SIG-M5 (cell line): Measurements from ENCODE around the gene ACACB.

ENCODE experiments used
- DNase-seq: peaks from one replicate; lab custom pipeline; 2025; lab: John Stamatoyannopoulos, UW

ACACB gene

DNA sequence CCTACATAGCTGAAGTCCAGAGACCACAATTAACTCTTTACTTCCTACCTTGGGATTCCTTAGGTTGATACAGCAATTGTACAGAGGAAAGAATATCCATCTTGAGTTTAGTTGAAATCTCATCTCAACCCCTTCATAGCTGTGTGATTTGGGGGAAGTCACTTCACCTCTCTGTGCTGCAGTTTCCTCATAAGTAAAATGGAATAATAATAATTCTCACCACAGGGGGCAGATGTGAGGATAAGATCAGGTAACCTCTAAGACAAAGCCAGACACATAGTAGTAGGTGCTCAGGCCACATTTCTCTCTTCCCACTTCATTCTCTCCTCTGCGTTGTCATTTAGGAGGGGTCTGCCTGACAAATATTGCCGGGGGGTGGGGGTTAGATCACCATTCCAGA, 186.0 kb downstream of the ACACB start:
- DNase-seq: no peak

DNA sequence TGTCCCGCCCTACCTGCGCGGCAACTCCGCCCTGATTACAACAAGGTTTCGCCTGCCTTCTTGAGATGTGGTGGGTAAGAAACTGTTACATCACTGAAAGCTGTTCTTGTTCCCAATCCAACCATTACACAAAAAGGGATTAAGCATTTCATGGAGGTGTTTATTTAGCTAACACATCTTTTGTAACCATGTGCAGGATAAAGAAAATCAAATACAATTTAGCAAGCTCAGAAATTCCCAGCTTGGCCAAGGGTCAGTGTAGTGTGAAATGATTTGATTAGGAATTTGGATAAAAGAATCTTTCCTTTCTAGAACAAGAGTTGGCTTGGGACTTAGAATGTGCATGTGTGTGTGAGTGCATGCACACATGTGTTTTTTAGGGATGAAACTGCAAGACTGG, 186.4 kb downstream of the ACACB start:
- DNase-seq: no peak

DNA sequence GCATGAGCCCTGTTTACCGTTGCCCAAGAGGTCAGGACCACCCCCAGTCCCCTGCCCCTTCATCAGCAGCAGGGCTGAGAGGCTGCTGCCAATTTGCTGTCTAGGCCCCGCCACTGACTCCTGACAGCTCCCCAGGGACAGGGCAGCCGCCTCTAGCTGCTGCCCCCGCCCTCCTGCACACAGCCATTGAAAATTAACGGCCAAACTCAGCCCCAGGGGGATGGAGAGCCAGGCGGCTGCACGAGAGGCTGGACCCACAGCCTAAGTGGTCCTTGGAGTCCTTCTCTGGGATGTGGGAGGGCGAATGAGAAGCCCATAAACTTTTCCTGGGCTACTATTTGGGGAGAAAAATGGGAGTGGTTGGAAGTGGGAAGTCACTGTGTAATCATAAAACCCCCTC, 188.1 kb downstream of the ACACB start:
- DNase-seq: no peak

DNA sequence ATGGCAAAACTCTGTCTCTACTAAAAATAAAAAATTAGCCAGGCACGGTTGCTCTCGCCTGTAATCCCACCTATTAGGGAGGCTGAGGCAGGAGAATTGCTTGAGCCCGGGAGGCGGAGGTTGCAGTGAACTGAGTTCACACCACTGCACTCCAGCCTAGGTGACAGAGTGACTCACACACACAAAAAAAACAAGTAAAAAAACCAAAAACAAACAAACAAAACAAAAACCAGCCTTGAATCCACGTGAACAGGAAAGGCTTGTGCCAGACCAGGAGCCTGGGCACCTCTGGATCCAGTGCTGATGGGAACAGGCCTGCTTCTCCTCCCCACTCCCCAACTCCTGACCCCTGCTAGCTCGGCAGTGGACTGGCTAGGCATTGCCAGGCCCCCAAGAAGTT, 189.2 kb downstream of the ACACB start:
- DNase-seq: no peak

DNA sequence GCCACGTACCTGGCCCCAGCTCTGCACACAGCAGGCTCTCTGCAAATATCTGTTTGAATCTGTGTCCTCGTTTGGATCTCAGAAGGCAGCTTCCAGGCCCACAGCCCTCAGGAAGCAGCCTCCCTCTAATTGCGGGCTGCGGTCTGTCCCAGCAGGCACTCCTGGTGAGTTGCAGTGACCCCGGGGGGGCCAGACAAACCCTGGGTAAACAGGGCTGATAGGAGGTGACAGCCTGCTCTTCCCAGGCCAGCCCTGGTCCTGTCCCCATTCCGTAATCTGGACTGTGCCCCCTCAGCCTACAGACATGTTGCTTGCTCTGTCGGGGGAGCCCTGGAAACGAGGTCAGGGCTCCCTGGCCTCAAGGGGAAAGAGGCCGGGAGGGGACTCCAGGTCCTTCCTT, 190.7 kb downstream of the ACACB start:
- DNase-seq: no peak

DNA sequence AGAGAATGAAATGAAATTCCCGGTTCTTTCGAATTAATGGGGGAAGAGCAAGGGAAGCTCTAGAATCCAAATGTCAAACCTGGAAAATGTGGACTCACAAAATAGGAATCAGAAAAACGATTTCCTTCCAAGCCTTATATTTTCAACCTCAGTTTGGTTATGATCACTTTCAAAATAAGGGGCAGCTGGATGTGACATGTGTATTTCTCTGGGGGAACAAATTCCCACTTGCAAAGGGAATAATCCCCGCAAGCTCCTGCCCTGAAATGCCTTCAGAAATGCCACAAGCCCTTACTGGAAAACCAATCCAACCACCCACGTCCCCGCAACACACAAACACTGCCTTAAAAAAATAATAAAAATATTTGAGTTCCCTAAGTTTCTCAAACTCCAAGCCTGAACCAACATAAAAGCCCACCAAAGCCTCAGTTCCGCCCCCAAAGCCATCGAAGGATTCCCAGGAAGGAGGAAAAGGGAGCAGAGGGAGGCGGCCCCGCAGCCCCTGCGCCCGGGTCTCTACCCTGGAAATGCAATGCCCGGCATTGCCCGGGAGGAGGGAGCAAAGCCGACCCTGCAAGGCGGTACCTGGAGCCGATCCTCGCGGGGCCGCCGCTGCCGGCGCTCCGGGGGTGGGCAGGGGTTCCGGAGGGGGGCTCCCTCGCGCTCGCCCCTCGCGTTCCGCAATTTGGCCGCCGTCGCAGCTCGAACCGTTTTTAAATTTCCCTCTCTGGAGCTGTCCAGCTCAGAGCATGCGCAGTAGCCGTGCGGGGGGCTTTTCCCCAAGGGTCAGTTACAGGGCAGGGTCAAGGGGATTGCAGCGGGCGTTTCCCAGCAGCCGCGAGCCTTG, 192.4 kb downstream of the ACACB start, which contains the start of gene FOXN4:
Gene FOXN4 (minus strand): TSS at position 751 of the 847 bp plus-strand sequence. CDS start 963 bp downstream, outside the sequence.
- no peak for DNase-seq

DNA sequence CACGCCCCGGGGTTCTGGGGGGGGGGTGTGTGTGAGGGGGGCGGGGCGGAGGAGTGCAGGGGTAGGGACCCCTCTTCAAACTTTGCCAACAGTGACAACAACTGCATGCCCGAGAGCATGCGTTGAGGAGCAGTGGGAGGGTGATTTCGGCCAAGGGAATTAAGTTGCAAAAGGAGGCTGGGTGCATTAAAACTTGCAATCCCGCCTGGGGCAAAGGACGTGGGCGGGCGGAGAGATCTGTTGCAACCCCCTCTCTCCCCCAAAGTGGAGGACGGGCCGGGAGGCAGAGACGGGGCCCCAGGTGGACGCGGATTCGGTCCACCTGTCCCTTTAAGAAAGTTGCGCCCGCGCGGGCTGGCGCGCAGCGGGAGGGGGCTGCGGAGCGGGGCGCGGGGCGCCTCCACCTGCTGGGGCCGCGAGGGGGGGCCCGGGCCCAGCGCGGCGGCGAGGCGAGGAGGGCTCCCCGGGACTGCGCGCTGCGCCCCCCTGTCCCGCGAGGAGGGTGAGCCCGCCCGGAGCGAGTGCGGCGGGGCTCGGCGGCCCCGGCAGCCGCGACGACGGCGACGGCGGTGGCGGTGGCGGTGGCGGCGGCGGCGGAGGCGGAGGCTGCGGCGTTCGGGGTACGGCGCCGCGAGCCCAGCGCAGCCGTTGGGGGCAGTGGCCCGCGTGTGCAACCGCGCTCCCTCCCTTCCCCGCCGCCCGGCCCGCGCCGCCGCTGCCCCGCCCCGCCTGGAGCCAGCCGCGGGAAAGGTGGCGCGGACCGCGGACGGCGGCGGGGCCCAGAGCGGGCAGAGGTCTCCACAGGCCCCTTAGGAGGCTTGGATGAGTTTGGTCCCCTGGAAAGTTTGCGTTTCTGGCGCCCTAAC, 193.2 kb downstream of the ACACB start:
- no peak for DNase-seq

DNA sequence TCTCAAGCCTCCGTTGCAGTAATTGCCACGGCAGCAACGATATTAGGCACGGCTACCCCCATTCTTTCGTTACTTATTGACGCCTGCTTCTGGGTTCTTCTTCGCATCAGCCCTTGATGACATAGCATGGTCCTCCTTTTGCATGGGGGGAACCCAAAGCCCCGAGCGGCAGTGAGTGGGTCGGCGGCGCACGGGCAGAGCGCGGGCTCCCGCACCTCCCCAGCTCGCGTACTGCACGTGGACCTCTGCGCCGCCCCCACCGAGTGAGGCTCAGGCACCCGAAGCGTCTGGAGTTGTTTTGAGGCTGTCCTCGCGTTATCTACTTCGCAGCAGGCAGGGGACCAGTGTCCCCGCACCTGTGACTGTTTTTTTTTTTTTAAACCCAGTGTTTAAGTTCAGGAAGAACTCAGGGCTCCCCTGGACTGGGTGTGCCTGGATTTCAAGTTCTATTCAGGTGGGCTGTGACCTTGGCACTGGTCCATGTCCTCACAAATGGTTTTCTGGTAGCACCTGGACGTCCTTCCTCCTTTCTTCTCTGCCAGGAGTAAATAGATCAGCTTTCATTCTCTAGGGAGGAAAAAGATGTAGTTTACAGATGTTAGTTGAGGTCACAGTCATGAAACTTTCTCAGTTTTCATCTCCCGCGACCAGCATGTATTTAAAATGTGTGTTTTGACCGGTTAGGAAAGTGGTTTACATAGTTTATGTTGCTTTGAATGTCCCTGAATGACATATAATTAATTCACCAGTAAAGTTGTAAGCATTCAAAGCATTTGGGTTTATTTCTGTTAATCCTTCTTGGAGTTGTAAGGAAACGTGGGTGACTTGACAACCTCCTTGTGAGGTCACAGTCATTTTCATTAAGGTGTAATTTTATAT, 194.1 kb downstream of the ACACB start:
- no peak for DNase-seq
